Endothelial cell of hepatic sinusoid (primary cell): ENCODE measurements around the gene SLC35E1.
"Not testable (repeated sequence)": the region's sequence is repeated elsewhere in the genome, so short reads cannot be mapped to it uniquely, and the experiment has no call there.

ENCODE experiments used
- in situ Hi-C: cut with HindIII; loops from 2 replicates; pipeline ENCODE4 v1.10.0; 2017; ENCODE audit warnings: low sequenced_read_pairs

Gene SLC35E1

DNA sequence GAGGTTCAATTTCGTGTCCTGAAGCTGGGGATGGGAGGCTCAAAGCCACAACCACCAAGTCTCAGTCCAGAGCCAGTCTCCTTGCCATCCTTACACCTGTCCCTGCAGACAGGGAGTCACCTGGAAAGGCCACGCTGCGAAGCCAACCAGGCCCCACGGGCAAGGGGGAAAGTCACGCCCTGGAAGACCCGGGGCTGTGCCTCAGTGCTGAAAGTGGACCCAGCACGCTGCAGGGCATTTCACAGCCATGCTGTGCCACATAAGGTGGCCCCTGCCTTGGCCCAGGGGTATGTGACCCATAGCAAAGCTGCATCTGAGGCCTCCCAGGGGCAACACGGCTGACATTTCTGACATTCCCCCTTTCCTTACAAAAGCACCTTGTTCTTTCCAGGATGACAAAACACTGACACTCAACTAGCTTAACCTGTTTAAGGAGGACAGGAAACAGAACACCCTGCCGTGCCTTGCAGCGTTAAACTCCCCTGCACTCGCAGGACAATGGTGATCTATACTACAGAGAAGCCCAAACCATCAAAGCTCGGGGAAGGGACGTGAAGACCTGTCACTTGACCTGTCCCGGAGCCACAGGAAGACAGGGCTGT is 44.8 kb downstream of the SLC35E1 start:
- in situ Hi-C loops: no loop called here

- in situ Hi-C loops: no loop called here
These were observed 46.3 kb downstream of the SLC35E1 start for GRCh38 chr19:16525751-16526481.

- in situ Hi-C loops: no loop called here
These were observed 47.1 kb downstream of the SLC35E1 start for GRCh38 chr19:16524991-16525734.

DNA sequence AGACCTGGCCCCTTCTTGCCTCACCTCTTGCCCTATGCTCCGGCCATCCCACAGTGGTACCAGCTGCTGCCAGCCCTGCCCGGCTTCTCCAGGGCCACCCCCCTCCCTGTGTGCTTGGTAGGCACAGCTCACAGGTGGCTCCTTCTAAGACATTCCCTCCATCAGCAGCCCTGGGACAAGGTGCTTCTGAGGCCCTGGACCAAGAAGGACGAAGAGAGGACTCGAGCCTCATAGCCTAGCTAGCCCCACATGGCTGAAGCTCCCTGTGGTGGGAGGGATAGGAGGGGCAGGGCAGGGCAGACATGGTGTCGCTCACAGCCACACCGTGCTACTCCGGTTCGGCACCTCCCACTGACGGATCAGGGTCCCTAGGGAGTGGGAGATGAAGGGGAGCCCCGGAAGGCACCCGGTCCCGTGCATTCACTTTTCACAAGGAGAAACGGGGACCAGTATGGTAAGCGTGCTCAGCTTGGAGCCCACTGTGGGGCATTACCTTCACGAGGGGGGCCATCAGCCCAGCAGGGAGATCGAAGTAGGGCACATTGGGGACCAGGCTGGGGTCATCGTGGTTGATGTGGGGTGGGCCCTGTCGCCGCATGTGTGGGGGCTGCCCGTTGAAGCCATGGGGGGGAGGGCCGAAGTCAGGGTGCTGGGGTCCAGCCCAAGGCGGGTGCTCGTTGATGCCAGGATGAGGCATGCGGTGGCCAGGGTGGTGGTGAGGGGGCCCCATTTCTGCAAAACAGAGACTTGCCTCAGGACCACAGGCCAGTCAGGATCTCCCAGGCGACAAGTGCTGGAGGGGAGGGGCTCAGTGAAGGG is 49.4 kb downstream of the SLC35E1 start:
- in situ Hi-C loops: no loop called here

- in situ Hi-C loops: no loop called here
These were observed 50.4 kb downstream of the SLC35E1 start for GRCh38 chr19:16521715-16522289.

DNA sequence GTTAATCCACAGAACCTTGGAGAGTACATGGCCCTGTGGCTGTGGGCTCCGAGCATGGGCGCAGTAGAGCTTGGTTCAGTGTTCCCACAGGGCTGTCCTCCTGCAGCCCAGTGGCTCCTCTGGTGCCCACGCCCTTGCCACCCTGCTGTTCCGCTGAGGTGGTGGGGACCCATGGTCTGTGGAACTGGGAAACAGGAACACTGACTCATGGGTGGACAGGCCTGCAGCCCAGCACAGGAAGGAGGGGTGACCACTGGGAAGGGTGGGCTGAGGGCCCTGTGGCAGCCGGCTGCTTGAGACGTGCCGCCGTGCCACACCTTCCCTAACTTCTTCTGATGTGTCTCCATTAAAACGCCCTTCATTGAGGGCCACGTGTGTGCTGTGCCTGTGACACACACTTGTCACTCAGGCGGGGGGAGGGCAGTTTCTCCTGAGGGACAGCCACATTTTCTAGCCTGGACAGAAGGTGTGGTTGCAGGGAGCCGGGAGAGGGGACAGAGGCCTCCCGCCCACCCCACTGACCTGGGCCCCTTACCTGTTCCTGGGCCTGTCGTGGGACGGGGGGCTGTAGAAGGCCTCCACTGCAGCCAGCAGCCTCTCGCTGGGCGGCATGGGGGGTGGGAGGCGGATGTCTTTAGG is 51.1 kb downstream of the SLC35E1 start:
- in situ Hi-C loops: no loop called here

GRCh38 chr19:16520074-16520973 is 51.9 kb downstream of the SLC35E1 start:
- in situ Hi-C loops: no loop called here

DNA sequence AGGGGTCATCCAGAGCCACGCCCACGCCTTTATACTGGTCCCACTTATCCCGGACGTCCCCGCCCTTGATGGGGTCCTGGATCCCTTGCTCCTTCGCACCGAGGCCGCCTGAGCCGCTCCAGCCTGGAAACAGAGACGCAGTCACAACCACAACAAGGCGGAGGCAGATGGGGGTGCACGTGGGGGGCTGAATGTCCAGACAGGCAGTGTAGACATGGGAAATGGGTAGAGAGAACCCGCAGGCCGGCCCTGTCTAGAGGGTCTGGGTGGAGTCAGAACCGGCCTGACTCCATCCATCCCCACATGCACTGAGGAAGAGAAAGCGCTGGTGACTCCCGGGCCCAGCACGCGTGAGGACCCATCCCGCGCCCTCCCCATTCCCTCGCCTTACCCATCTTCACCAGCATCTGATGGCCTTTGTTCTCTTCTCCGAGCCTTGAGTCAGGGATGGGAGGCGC is 53.0 kb downstream of the SLC35E1 start:
- in situ Hi-C loops: no loop called here

- in situ Hi-C loops: no loop called here
These were observed 53.6 kb downstream of the SLC35E1 start for GRCh38 chr19:16518483-16519229.

DNA sequence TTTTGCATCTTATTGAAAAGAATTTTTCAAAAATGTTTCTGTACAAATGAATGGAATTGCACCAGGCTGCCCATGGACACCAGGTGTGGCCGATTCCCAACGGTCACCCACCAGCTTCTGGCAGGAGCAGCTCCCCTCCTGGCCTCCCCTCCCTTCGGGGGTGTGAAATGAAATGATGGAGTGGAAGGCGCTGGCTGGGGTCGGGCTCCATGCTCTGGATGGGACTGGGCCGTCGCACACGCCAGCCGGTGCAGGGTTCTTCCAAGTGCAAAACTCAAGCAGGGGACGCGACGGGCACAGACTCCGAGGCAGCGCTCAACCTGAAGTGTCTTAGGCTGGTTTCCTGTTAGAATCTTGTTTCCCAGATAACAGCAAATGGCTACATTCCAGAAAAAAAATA is 54.2 kb downstream of the SLC35E1 start:
- in situ Hi-C loops: no loop called here

- in situ Hi-C loops: no loop called here
These were observed 55.1 kb downstream of the SLC35E1 start for GRCh38 chr19:16516923-16517610.

DNA sequence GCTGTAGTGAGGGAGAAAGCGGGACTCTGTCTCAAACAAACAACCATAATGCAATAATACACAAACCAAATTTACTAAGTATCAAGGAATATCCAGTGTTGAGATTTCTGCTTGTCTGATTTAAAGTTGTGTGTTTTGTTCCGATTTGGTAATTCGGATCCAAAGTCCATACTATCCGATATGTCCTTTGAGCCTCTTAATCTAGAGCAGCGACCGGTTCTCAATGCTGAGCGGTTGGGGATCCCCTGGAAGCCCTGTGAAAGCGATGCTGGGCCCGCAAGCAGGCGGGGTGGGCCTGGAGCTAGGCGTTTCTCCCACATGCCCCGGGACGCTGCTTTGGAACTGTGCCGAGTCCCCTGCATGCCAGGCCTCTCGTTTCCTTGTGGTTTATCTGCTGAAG is 55.8 kb downstream of the SLC35E1 start:
- in situ Hi-C loops: no loop called here

DNA sequence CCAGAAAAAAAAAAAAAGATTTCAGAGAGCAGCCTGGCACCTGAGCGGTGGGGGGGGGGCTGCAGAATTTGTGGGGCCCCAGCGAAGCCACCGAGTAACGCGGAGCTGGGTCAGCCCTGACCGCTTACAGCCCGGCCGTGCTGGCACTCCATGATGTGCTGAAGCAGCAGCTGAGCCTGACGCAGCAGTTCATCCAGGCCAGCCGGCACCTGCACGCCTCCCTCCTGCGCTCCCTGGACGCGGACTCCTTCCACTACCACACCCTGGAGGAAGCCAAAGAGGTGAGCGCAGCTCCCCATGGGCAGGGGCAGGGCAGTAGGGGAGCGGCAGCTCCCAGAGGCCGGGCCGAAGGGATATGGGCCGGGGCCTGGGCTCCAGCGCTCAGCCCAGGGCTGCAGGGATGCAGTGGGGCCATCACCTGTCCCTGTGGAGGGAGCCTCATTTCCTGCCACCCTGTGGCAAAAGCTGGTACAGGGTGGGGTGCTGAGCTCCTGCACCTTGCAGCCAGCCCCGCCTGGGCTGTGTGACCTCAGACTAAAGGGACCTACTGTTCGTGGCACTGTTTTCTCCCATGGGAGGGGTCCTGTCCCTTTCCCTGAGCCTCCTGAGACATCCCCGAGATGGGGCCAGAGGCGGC is 57.7 kb downstream of the SLC35E1 start:
- in situ Hi-C loops: no loop called here

GRCh38 chr19:16512611-16513010 is 59.6 kb downstream of the SLC35E1 start:
- in situ Hi-C loops: not testable (repeated sequence)

GRCh38 chr19:16509141-16510061 is 62.8 kb downstream of the SLC35E1 start:
- in situ Hi-C loops: no loop called here

DNA sequence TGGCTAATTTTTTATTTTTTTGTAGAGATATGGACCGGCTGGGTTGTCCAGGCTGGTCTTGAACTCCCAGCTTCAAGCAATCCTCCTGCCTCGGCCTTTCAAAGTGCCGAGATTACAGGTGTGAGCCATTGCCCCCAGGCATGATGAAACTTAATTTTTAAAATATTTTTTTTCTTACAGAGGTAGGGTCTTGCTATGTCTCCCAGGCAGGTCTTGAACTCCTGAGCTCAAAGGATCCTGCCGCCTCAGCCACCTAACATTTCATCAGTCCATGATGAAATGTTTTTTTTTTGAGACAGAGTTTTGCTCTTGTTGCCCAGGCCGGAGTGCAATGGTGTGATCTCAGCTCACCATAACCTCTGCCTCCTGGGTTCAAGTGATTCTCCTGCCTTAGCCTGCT is 63.7 kb downstream of the SLC35E1 start:
- in situ Hi-C loops: no loop called here
